ENCODE results near the gene MDP1.

The MDP1 gene

GRCh38 chr14:24177891-24178290, 38.0 kb downstream of the MDP1 start:
- Histone ChIP-seq H3K36me3 (ENCODE audit: control insufficient read depth, insufficient read depth, low read length) (peaks cover 42% of the 10 kb centered on the region), H3K27me3 (ENCODE audit: control insufficient read depth, insufficient read depth, low read length) (no peaks in the 10 kb centered on the region), H3K4me3 (ENCODE audit: low read length) (no peak overlapping the region), H3K27ac (ENCODE audit: low read length) (no peak overlapping the region), H3K9me3 (ENCODE audit: control insufficient read depth, insufficient read depth, low read length) (no peaks in the 10 kb centered on the region), H3K4me1 (ENCODE audit: control insufficient read depth, insufficient read depth, low read length) (no peaks in the 10 kb centered on the region)
- DNase-seq (ENCODE audit: low read depth, low spot score), result no peak
- no CpG with 5 or more reads among the region's 14 CpGs for WGBS (ENCODE audit: insufficient coverage, insufficient read length)

GRCh38 chr14:24177041-24177825, 38.6 kb downstream of the MDP1 start:
- no peak for DNase-seq (ENCODE audit: low read depth, low spot score)
- Histone ChIP-seq H3K27ac (ENCODE audit: low read length) (no peak overlapping the region), H3K27me3 (ENCODE audit: control insufficient read depth, insufficient read depth, low read length) (no peaks in the 10 kb centered on the region), H3K36me3 (ENCODE audit: control insufficient read depth, insufficient read depth, low read length) (peaks cover 35% of the 10 kb centered on the region), H3K9me3 (ENCODE audit: control insufficient read depth, insufficient read depth, low read length) (no peaks in the 10 kb centered on the region), H3K4me1 (ENCODE audit: control insufficient read depth, insufficient read depth, low read length) (peaks cover 3% of the 10 kb centered on the region; the same call in 1 of the 2 replicates), H3K4me3 (ENCODE audit: low read length) (no peak overlapping the region)
- no CpG with 5 or more reads among the region's 12 CpGs for WGBS (ENCODE audit: insufficient coverage, insufficient read length)

- no peaks in the 10 kb centered on the region for H3K9me3 ChIP-seq (ENCODE audit: control insufficient read depth, insufficient read depth, low read length)
- no peak for DNase-seq (ENCODE audit: low read depth, low spot score)
- no peak overlapping the region for H3K27ac ChIP-seq (ENCODE audit: low read length)
- WGBS (ENCODE audit: insufficient coverage, insufficient read length), result no CpG with 5 or more reads among the region's 5 CpGs
- H3K27me3 ChIP-seq (ENCODE audit: control insufficient read depth, insufficient read depth, low read length), result no peaks in the 10 kb centered on the region
- H3K4me1 ChIP-seq (ENCODE audit: control insufficient read depth, insufficient read depth, low read length), result peaks cover 4% of the 10 kb centered on the region; the same call in 1 of the 2 replicates
- H3K36me3 ChIP-seq (ENCODE audit: control insufficient read depth, insufficient read depth, low read length), result peaks cover 29% of the 10 kb centered on the region
- no peak overlapping the region for H3K4me3 ChIP-seq (ENCODE audit: low read length)
Measured at GRCh38 chr14:24176599-24176998, 39.3 kb downstream of the MDP1 start.

DNA sequence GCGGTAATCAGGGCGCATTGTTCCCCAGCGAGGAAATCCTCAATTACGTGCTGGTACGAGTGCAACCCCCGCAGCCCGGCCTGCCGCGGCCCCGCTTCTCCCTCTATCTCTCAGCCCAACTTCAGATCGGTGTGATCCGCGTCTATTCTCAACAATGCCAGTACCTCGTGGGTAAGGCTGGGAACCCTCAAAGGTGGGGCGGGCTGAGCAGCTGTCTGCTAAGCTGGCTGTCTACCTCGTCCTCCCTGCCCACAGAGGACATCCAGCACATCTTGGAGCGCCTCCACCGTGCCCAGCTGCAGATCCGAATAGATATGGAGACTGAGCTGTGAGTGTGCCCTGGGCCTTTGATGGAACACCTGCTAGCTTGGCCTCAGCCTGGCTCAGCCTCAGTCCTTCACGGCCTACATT, 43.0 kb downstream of the MDP1 start:
- Histone ChIP-seq H3K4me1 (ENCODE audit: control insufficient read depth, insufficient read depth, low read length) (peaks cover 4% of the 10 kb centered on the region; the same call in 1 of the 2 replicates), H3K27ac (ENCODE audit: low read length) (no peak overlapping the region), H3K36me3 (ENCODE audit: control insufficient read depth, insufficient read depth, low read length) (peaks cover 3% of the 10 kb centered on the region; the same call in 1 of the 2 replicates), H3K9me3 (ENCODE audit: control insufficient read depth, insufficient read depth, low read length) (no peaks in the 10 kb centered on the region), H3K27me3 (ENCODE audit: control insufficient read depth, insufficient read depth, low read length) (no peaks in the 10 kb centered on the region), H3K4me3 (ENCODE audit: low read length) (no peak overlapping the region)
- DNase-seq (ENCODE audit: low read depth, low spot score), result no peak
- no CpG with 5 or more reads among the region's 20 CpGs for WGBS (ENCODE audit: insufficient coverage, insufficient read length)

DNA sequence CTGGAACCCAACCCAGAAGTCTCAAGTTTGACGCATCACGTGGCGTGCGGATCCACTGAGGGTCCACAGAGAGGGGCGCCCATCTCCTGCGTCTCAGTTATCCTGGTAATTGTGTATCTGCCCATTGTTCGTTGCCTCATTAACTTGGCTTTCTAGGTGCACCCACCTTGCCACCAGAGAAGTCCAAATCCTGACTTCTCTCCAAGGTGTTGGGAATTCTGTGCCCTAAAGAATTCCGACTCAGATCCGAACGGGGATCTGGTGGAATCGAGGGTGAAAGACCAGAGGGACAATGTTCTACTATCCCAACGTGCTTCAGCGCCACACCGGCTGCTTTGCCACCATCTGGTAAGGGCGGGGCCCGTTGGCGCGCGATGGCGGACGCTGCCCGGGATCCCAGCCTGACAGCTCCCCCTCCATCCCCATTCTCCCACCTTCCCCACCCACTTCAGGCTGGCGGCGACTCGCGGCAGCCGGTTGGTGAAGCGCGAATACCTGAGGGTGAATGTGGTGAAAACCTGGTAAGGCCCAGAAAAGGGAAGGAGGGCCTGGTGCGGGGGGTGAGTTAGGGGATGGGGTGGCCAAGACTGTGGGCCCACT, 43.5 kb downstream of the MDP1 start:
- DNase-seq (ENCODE audit: low read depth, low spot score), result no peak
- H3K27me3 ChIP-seq (ENCODE audit: control insufficient read depth, insufficient read depth, low read length), result no peaks in the 10 kb centered on the region
- peak overlapping the region; percentile 42; the same call in 1 of the 2 replicates for H3K4me3 ChIP-seq (ENCODE audit: low read length)
- no peaks in the 10 kb centered on the region for H3K9me3 ChIP-seq (ENCODE audit: control insufficient read depth, insufficient read depth, low read length)
- H3K36me3 ChIP-seq (ENCODE audit: control insufficient read depth, insufficient read depth, low read length), result no peaks in the 10 kb centered on the region; the same call in 1 of the 2 replicates
- H3K27ac ChIP-seq (ENCODE audit: low read length), result no peak overlapping the region
- WGBS (ENCODE audit: insufficient coverage, insufficient read length), result no CpG with 5 or more reads among the region's 30 CpGs
- peaks cover 4% of the 10 kb centered on the region; the same call in 1 of the 2 replicates for H3K4me1 ChIP-seq (ENCODE audit: control insufficient read depth, insufficient read depth, low read length)

DNA sequence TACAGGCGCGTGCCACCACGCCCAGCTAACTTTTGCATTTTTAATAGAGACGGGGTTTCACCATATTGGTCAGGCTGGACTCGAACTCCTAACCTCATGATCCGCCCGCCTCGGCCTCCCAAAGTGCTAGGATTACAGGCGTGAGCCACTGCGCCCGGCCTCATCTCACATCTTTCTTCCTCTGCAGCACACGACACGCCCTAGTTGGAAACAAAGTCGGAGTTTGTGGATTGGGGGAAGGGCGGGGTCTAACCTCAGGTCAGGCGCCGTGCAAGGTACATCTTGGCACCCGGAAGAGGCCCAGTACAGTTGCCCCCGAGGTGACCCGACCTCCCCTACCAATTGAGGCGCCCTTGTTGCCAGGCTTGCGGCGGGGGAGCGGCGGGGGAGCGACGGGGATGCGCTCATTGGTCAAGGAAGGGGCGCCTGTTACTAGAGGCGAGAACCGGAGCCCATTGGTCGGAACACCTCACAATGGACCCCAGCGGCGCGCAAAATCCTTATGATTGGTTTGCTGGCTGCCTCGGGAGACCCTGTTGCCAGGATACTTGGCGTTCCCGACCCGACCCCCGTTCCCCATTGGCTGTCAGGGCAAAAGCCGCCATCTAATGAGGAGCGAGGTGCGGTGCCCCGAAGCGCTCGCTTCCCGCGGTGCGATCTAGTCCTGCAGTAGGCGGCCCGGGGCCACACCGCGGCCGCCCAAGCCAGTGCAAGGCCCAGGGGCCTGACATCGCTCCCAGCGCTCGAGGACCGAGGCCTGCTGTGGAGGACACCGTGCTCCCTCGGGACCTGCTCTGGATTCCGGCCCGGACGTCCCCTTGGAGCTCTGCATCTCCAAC, 44.2 kb downstream of the MDP1 start, which contains the start of gene REC8:
REC8 (plus strand) TSS at position 659 of the 839 bp plus-strand sequence. CDS start 473 bp downstream, outside the sequence.
- H3K36me3 ChIP-seq (ENCODE audit: control insufficient read depth, insufficient read depth, low read length), result no peaks in the 10 kb centered on the region
- H3K4me3 ChIP-seq (ENCODE audit: low read length), result peak within 1 kb of the TSS; percentile 42; the same call in 1 of the 2 replicates
- no CpG with 5 or more reads among the region's 63 CpGs for WGBS (ENCODE audit: insufficient coverage, insufficient read length)
- DNase-seq (ENCODE audit: low read depth, low spot score), result peak; percentile 97
- H3K4me1 ChIP-seq (ENCODE audit: control insufficient read depth, insufficient read depth, low read length), result peaks cover 4% of the 10 kb centered on the region; the same call in 1 of the 2 replicates
- H3K9me3 ChIP-seq (ENCODE audit: control insufficient read depth, insufficient read depth, low read length), result no peaks in the 10 kb centered on the region
- H3K27me3 ChIP-seq (ENCODE audit: control insufficient read depth, insufficient read depth, low read length), result no peaks in the 10 kb centered on the region
- no peak within 1 kb of the TSS for H3K27ac ChIP-seq (ENCODE audit: low read length)

- DNase-seq (ENCODE audit: low read depth, low spot score), result no peak
- Histone ChIP-seq H3K9me3 (ENCODE audit: control insufficient read depth, insufficient read depth, low read length) (no peaks in the 10 kb centered on the region), H3K27ac (ENCODE audit: low read length) (no peak overlapping the region), H3K4me1 (ENCODE audit: control insufficient read depth, insufficient read depth, low read length) (peaks cover 4% of the 10 kb centered on the region; the same call in 1 of the 2 replicates), H3K4me3 (ENCODE audit: low read length) (no peak overlapping the region), H3K27me3 (ENCODE audit: control insufficient read depth, insufficient read depth, low read length) (no peaks in the 10 kb centered on the region), H3K36me3 (ENCODE audit: control insufficient read depth, insufficient read depth, low read length) (peaks cover 12% of the 10 kb centered on the region)
- WGBS (ENCODE audit: insufficient coverage, insufficient read length), result no CpG with 5 or more reads among the region's 3 CpGs
Measured at GRCh38 chr14:24167469-24168114, 48.3 kb downstream of the MDP1 start.

DNA sequence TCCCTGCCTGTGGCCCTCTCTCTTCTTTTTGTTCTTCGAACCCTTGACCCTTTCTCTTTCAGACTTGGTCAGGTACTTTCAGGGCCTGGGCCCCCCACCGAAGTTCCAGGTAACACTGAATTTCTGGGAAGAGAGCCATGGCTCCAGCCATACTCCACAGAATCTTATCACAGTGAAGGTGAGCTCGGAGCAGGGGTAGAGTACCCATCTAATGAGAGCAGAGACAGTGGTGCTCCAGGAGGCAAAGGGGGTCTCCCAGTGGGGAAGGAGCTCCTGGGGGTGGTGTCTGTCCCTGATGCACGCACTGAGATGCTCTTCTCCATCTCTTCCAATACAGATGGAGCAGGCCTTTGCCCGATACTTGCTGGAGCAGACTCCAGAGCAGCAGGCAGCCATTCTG, 50.1 kb downstream of the MDP1 start:
- DNase-seq (ENCODE audit: low read depth, low spot score), result no peak
- no CpG with 5 or more reads among the region's 5 CpGs for WGBS (ENCODE audit: insufficient coverage, insufficient read length)
- Histone ChIP-seq H3K27ac (ENCODE audit: low read length) (no peak overlapping the region), H3K4me3 (ENCODE audit: low read length) (no peak overlapping the region), H3K36me3 (ENCODE audit: control insufficient read depth, insufficient read depth, low read length) (peaks cover 12% of the 10 kb centered on the region), H3K27me3 (ENCODE audit: control insufficient read depth, insufficient read depth, low read length) (no peaks in the 10 kb centered on the region), H3K9me3 (ENCODE audit: control insufficient read depth, insufficient read depth, low read length) (no peaks in the 10 kb centered on the region), H3K4me1 (ENCODE audit: control insufficient read depth, insufficient read depth, low read length) (no peaks in the 10 kb centered on the region)

- H3K9me3 ChIP-seq (ENCODE audit: control insufficient read depth, insufficient read depth, low read length), result no peaks in the 10 kb centered on the region
- H3K4me1 ChIP-seq (ENCODE audit: control insufficient read depth, insufficient read depth, low read length), result no peaks in the 10 kb centered on the region
- peaks cover 16% of the 10 kb centered on the region for H3K36me3 ChIP-seq (ENCODE audit: control insufficient read depth, insufficient read depth, low read length)
- H3K4me3 ChIP-seq (ENCODE audit: low read length), result no peak overlapping the region
- no peak for DNase-seq (ENCODE audit: low read depth, low spot score)
- H3K27ac ChIP-seq (ENCODE audit: low read length), result no peak overlapping the region
- no peaks in the 10 kb centered on the region for H3K27me3 ChIP-seq (ENCODE audit: control insufficient read depth, insufficient read depth, low read length)
- no CpG with 5 or more reads among the region's 14 CpGs for WGBS (ENCODE audit: insufficient coverage, insufficient read length)
Measured at GRCh38 chr14:24164518-24164991, 51.3 kb downstream of the MDP1 start.

Data from iPS DF 6.9 (cell line).